Measurements from ENCODE around the gene NBPF20. TPM values are rescaled to one million over a fixed set of nuclear protein-coding genes. Genes with fewer than 3 reads are reported as not detected.
"Not testable (repeated sequence)": the region's sequence is repeated elsewhere in the genome, so short reads cannot be mapped to it uniquely, and the experiment has no call there.

The NBPF20 gene
- total and polyA plus RNA-seq, 2 of the 4 experiments (the other 2 are of a cell fraction), result 2.6 to 2.9 TPM

- DNase-seq; dilution Hi-C loops (cut with HindIII; ENCODE audit: low sequenced_read_pairs, unreplicated experiment); H3K56ac ChIP-seq (ENCODE audit: extremely low read depth, insufficient read depth, low read length); H3K4me2 ChIP-seq (ENCODE audit: low read depth, low read length); intact Hi-C loops (cut with micrococcal nuclease); H3K18ac ChIP-seq (ENCODE audit: low read depth, low read length); H3K4me3 ChIP-seq (ENCODE audit: insufficient read depth, low read depth, low read length); H3K14ac ChIP-seq (replicated peaks; ENCODE audit: low read depth, low read length); H4K20me1 ChIP-seq (ENCODE audit: insufficient read depth, low read length); H3K79me1 ChIP-seq (ENCODE audit: low read depth in 1 of 2, low read length in 2 of 2); BruUV-seq (replicated peaks); CTCF ChIA-PET; H4K91ac ChIP-seq (ENCODE audit: insufficient read depth, low read depth, low read length); H2BK15ac ChIP-seq (ENCODE audit: low read depth, low read length); H3K23ac ChIP-seq (ENCODE audit: low read depth, low read length); H3K4me1 ChIP-seq (ENCODE audit: control insufficient read depth, insufficient read depth, low read length); H2BK20ac ChIP-seq (ENCODE audit: low read depth, low read length); H3K27ac ChIP-seq (ENCODE audit: insufficient read depth, low read length); H2AFZ ChIP-seq (replicated peaks; ENCODE audit: low read length, poor library complexity); H4K5ac ChIP-seq (ENCODE audit: low read depth, low read length); ATAC-seq (ENCODE audit: low read depth); POLR2A ChIA-PET (ENCODE audit: unreplicated experiment); H2AK5ac ChIP-seq (ENCODE audit: low read depth, low read length); H3K9ac ChIP-seq (ENCODE audit: low read depth, low read length); H2BK5ac ChIP-seq (ENCODE audit: low read depth, low read length, poor library complexity, severe bottlenecking); H2BK120ac ChIP-seq (ENCODE audit: low read depth, low read length); H3K36me3 ChIP-seq (ENCODE audit: control insufficient read depth, insufficient read depth, low read length); H3K9me1 ChIP-seq (ENCODE audit: insufficient read depth, low read length); H2AK9ac ChIP-seq (replicated peaks; ENCODE audit: low read depth, low read length, poor library complexity); H4K8ac ChIP-seq (ENCODE audit: low read depth in 2 of 2, low read length in 2 of 2); H3K27me3 ChIP-seq (ENCODE audit: control insufficient read depth, insufficient read depth, low read length); H3K9me3 ChIP-seq (ENCODE audit: control insufficient read depth, insufficient read depth, low read length); in situ Hi-C loops (cut with MboI; ENCODE audit: low sequenced_read_pairs); H3K4ac ChIP-seq (ENCODE audit: low read depth, low read length): not testable (repeated sequence)
- 35% methylated on average over 12 of the region's 86 CpGs; no CpG with 5 or more reads in 1 of the 2 experiments for WGBS, 2 experiments (ENCODE audit: extremely low coverage in 2 of 2, insufficient read length in 1 of 2)
Observed at GRCh38 chr1:145453873-145454823, 28.7 kb upstream of the NBPF20 start.

- H3K27ac ChIP-seq (ENCODE audit: insufficient read depth, low read length); H3K4me1 ChIP-seq (ENCODE audit: control insufficient read depth, insufficient read depth, low read length); H4K8ac ChIP-seq (ENCODE audit: low read depth in 2 of 2, low read length in 2 of 2); H2BK5ac ChIP-seq (ENCODE audit: low read depth, low read length, poor library complexity, severe bottlenecking); H3K9me1 ChIP-seq (ENCODE audit: insufficient read depth, low read length); H2BK15ac ChIP-seq (ENCODE audit: low read depth, low read length); H2AK9ac ChIP-seq (replicated peaks; ENCODE audit: low read depth, low read length, poor library complexity); DNase-seq; H3K4ac ChIP-seq (ENCODE audit: low read depth, low read length); H3K4me2 ChIP-seq (ENCODE audit: low read depth, low read length); CTCF ChIA-PET; H3K56ac ChIP-seq (ENCODE audit: extremely low read depth, insufficient read depth, low read length); H2AFZ ChIP-seq (replicated peaks; ENCODE audit: low read length, poor library complexity); H3K79me1 ChIP-seq (ENCODE audit: low read depth in 1 of 2, low read length in 2 of 2); H2BK20ac ChIP-seq (ENCODE audit: low read depth, low read length); H3K4me3 ChIP-seq (ENCODE audit: insufficient read depth, low read depth, low read length); dilution Hi-C loops (cut with HindIII; ENCODE audit: low sequenced_read_pairs, unreplicated experiment); H3K23ac ChIP-seq (ENCODE audit: low read depth, low read length); in situ Hi-C loops (cut with MboI; ENCODE audit: low sequenced_read_pairs); POLR2A ChIA-PET (ENCODE audit: unreplicated experiment); H3K9me3 ChIP-seq (ENCODE audit: control insufficient read depth, insufficient read depth, low read length); H3K14ac ChIP-seq (replicated peaks; ENCODE audit: low read depth, low read length); BruUV-seq (replicated peaks); H2AK5ac ChIP-seq (ENCODE audit: low read depth, low read length); intact Hi-C loops (cut with micrococcal nuclease); H4K91ac ChIP-seq (ENCODE audit: insufficient read depth, low read depth, low read length); H2BK120ac ChIP-seq (ENCODE audit: low read depth, low read length); H3K18ac ChIP-seq (ENCODE audit: low read depth, low read length); H3K9ac ChIP-seq (ENCODE audit: low read depth, low read length); H4K20me1 ChIP-seq (ENCODE audit: insufficient read depth, low read length); ATAC-seq (ENCODE audit: low read depth); H3K36me3 ChIP-seq (ENCODE audit: control insufficient read depth, insufficient read depth, low read length); H3K27me3 ChIP-seq (ENCODE audit: control insufficient read depth, insufficient read depth, low read length); H4K5ac ChIP-seq (ENCODE audit: low read depth, low read length): not testable (repeated sequence)
- 20% methylated on average over 1 of the region's 8 CpGs; no CpG with 5 or more reads in 1 of the 2 experiments for WGBS, 2 experiments (ENCODE audit: extremely low coverage in 2 of 2, insufficient read length in 1 of 2)
Observed at GRCh38 chr1:145452506-145452905, 27.1 kb upstream of the NBPF20 start.
